ENCODE measurements around the gene RIPOR1. TPM values are rescaled to one million over a fixed set of nuclear protein-coding genes. Genes with fewer than 3 reads are reported as not detected.
"Not testable (repeated sequence)": the region's sequence is repeated elsewhere in the genome, so short reads cannot be mapped to it uniquely, and the experiment has no call there.

The RIPOR1 gene
- total RNA-seq, 1 donor from 2014 or later, result 13.7 TPM

GRCh38 chr16:67504031-67505021, 24.3 kb upstream of the RIPOR1 start:
- no peak for TF ChIP-seq CTCF (IDR thresholded peaks at IDR 0.05; ENCODE audit: insufficient read depth, low read length, severe bottlenecking)

GRCh38 chr16:67506468-67506867, 22.2 kb upstream of the RIPOR1 start:
- Histone ChIP-seq H3K36me3 (ENCODE audit: control insufficient read depth, insufficient read depth, low read length) (no peaks in the 10 kb centered on the region), H3K4me3 (ENCODE audit: low read depth, low read length) (no peak overlapping the region), H3K27me3 (ENCODE audit: control insufficient read depth, insufficient read depth, low read length) (no peaks in the 10 kb centered on the region)
- FAIRE-seq (no peak), DNase-seq (ENCODE audit: low read depth) (no peak)
- TF ChIP-seq CTCF (IDR thresholded peaks at IDR 0.05; ENCODE audit: insufficient read depth, low read length, severe bottlenecking), result no peak

More at GRCh38 chr16:67504031-67505021, 24.3 kb upstream of the RIPOR1 start:
- FAIRE-seq, result no peak
- Histone ChIP-seq H3K36me3 (ENCODE audit: control insufficient read depth, insufficient read depth, low read length) (no peaks in the 10 kb centered on the region), H3K27me3 (ENCODE audit: control insufficient read depth, insufficient read depth, low read length) (no peaks in the 10 kb centered on the region), H3K4me3 (ENCODE audit: low read depth, low read length) (no peak overlapping the region)
- DNase-seq (ENCODE audit: low read depth), result no peak

- DNase-seq (ENCODE audit: low read depth) (no peak), FAIRE-seq (no peak)
- Histone ChIP-seq H3K36me3 (ENCODE audit: control insufficient read depth, insufficient read depth, low read length) (no peaks in the 10 kb centered on the region), H3K27me3 (ENCODE audit: control insufficient read depth, insufficient read depth, low read length) (no peaks in the 10 kb centered on the region), H3K4me3 (ENCODE audit: low read depth, low read length) (no peak overlapping the region)
- no peak for TF ChIP-seq CTCF (IDR thresholded peaks at IDR 0.05; ENCODE audit: insufficient read depth, low read length, severe bottlenecking)
These were observed 19.6 kb upstream of the RIPOR1 start for GRCh38 chr16:67509016-67509415.

GRCh38 chr16:67513892-67514291, 14.7 kb upstream of the RIPOR1 start:
- DNase-seq (ENCODE audit: low read depth); H3K36me3 ChIP-seq (ENCODE audit: control insufficient read depth, insufficient read depth, low read length); H3K27me3 ChIP-seq (ENCODE audit: control insufficient read depth, insufficient read depth, low read length); H3K4me3 ChIP-seq (ENCODE audit: low read depth, low read length); FAIRE-seq: not testable (repeated sequence)

GRCh38 chr16:67514382-67514828, 14.2 kb upstream of the RIPOR1 start:
- FAIRE-seq (no peak), DNase-seq (ENCODE audit: low read depth) (peak; percentile 77)
- H3K27me3 ChIP-seq (ENCODE audit: control insufficient read depth, insufficient read depth, low read length), result no peaks in the 10 kb centered on the region
- TF ChIP-seq CTCF (IDR thresholded peaks at IDR 0.05; ENCODE audit: insufficient read depth, low read length, severe bottlenecking), result peak; percentile 81
- H3K36me3 ChIP-seq (ENCODE audit: control insufficient read depth, insufficient read depth, low read length), result no peaks in the 10 kb centered on the region
- no peak overlapping the region for H3K4me3 ChIP-seq (ENCODE audit: low read depth, low read length)

- TF ChIP-seq CTCF (IDR thresholded peaks at IDR 0.05; ENCODE audit: insufficient read depth, low read length, severe bottlenecking), result no peak
- DNase-seq (ENCODE audit: low read depth), result peak; percentile 74
- H3K27me3 ChIP-seq (ENCODE audit: control insufficient read depth, insufficient read depth, low read length), result no peaks in the 10 kb centered on the region
- no peaks in the 10 kb centered on the region for H3K36me3 ChIP-seq (ENCODE audit: control insufficient read depth, insufficient read depth, low read length)
- FAIRE-seq, result no peak
- H3K4me3 ChIP-seq (ENCODE audit: low read depth, low read length), result no peak overlapping the region
These were observed 12.1 kb upstream of the RIPOR1 start for GRCh38 chr16:67516296-67517154.
